SU-DHL-6 (cell line): ENCODE results near the gene TMEM164.

Experiments used
- EZH2phosphoT487 ChIP-seq: fragments of 200-600 bp; sonication (generic), shearing (Covaris generic); conservative IDR thresholded peaks from 2 replicates; pipeline ENCODE4 v1.6.1; 2018; ENCODE audit warnings: mild to moderate bottlenecking, antibody characterized with exemption, low read length, moderate library complexity, mixed read lengths
- TF ChIP-seq, protein P1 (sequence below): fragments of 200-600 bp; sonication (generic); IDR thresholded peaks from one replicate; pipeline ENCODE4 v1.5.1; 2017; ENCODE audit warnings: antibody characterized with exemption, mild to moderate bottlenecking, low read length, moderate library complexity; ENCODE audit not compliant: insufficient read depth, poor library complexity, severe bottlenecking

DNA sequence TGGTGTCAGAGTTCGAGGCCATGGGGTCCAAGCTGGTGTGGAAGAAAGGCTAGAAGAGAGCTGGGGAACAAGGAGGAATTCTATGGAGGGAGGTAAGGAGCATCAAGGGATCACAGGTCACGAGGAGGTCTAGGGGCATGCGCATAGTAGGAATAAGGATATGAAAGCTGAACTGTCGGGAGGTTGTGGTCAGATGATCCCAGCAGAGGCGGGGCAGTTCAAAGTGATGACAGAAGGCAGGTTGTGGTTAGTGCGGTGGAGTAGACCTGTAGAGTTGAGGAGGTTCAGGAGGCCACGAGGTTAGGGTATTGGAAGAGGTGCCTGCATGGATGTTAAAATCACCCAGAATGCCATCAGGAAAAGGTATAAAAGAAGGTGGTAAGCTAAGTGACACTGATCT, 156.3 kb downstream of the TMEM164 start:
- TF ChIP-seq, protein P1, sequence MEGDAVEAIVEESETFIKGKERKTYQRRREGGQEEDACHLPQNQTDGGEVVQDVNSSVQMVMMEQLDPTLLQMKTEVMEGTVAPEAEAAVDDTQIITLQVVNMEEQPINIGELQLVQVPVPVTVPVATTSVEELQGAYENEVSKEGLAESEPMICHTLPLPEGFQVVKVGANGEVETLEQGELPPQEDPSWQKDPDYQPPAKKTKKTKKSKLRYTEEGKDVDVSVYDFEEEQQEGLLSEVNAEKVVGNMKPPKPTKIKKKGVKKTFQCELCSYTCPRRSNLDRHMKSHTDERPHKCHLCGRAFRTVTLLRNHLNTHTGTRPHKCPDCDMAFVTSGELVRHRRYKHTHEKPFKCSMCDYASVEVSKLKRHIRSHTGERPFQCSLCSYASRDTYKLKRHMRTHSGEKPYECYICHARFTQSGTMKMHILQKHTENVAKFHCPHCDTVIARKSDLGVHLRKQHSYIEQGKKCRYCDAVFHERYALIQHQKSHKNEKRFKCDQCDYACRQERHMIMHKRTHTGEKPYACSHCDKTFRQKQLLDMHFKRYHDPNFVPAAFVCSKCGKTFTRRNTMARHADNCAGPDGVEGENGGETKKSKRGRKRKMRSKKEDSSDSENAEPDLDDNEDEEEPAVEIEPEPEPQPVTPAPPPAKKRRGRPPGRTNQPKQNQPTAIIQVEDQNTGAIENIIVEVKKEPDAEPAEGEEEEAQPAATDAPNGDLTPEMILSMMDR: no peak
- no peak for TF ChIP-seq EZH2phosphoT487
